Measurements from ENCODE around the gene PROM1. TPM values are rescaled to one million over a fixed set of nuclear protein-coding genes. Genes with fewer than 3 reads are reported as not detected.

PROM1 gene
- total RNA-seq, 6 donors from 2014 or later = 1.6 to 43.6 (median 4.3) TPM

DNA sequence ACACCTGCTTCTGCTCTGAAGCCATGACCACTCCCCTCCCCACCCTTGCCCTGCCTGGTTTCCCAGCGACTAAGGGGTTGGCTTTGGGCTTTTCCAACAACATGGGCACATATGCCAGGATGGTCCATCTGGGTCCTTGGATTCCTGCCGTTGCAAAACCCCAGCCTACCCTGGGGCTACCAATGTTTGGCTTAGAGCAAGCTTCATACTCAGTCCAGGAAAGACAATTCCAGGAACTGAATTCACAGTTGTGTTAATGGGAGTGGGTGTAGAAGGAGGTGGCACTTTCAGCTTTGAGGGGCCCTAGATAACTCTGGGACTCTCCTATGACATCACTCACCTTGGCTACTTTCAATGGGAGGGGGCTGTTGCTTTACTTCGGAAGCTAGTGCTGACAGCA lies 154.3 kb downstream of the PROM1 start:
- DNase-seq (no peak), ATAC-seq (ENCODE audit: low FRiP score in 2 of 2) (no peak)
- WGBS, 2 donors = 67 to 80% methylated on average over 3 of the region's 3 CpGs
- H3K4me1 ChIP-seq = no peaks in the 10 kb centered on the region
- no peaks in the 10 kb centered on the region for H3K27me3 ChIP-seq
- H3K27ac ChIP-seq = no peak overlapping the region
- TF ChIP-seq POLR2AphosphoS5 (IDR thresholded peaks at IDR 0.05) (no peak), POLR2A (IDR thresholded peaks at IDR 0.05) (no peak), CTCF (IDR thresholded peaks at IDR 0.05) (no peak), EP300 (IDR thresholded peaks at IDR 0.05) (no peak)
- no peaks in the 10 kb centered on the region for H3K9me3 ChIP-seq
- no peak overlapping the region for H3K4me3 ChIP-seq
- H3K36me3 ChIP-seq = no peaks in the 10 kb centered on the region

GRCh38 chr4:15928883-15929282 lies 154.9 kb downstream of the PROM1 start:
- H3K4me1 ChIP-seq = no peaks in the 10 kb centered on the region
- DNase-seq (no peak), ATAC-seq (ENCODE audit: low FRiP score in 2 of 2) (peak in 1 of 2 donors; percentile 43)
- no peak overlapping the region for H3K27ac ChIP-seq
- H3K9me3 ChIP-seq = no peaks in the 10 kb centered on the region
- H3K27me3 ChIP-seq = no peaks in the 10 kb centered on the region
- WGBS, 2 donors = 72 to 79% methylated on average over 5 of the region's 5 CpGs
- TF ChIP-seq POLR2A (IDR thresholded peaks at IDR 0.05) = no peak
- TF ChIP-seq CTCF (IDR thresholded peaks at IDR 0.05) = no peak
- no peak for TF ChIP-seq EP300 (IDR thresholded peaks at IDR 0.05)
- no peak for TF ChIP-seq POLR2AphosphoS5 (IDR thresholded peaks at IDR 0.05)
- no peak overlapping the region for H3K4me3 ChIP-seq
- H3K36me3 ChIP-seq = no peaks in the 10 kb centered on the region

DNA sequence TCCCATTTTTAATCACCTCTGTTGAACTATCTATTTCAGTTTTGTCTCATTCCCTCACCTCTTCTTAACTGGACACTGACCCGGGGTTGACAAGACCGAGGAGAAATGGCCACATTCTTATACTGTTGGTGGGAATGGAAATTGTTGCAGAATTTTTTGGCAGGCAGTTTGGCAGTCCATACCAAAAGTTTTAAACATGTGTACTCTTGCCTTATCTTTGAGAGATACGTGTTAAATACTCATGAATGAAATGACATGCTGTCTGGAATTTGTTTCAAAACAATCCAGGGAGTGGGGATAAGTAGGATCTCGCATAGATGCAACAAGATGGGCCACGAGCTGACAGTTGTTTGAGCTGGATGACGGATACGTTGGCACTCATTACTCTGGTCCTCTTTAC lies 157.3 kb downstream of the PROM1 start:
- Histone ChIP-seq H3K36me3 (no peaks in the 10 kb centered on the region), H3K9me3 (no peaks in the 10 kb centered on the region), H3K27me3 (no peaks in the 10 kb centered on the region), H3K4me3 (no peak overlapping the region), H3K27ac (no peak overlapping the region), H3K4me1 (no peaks in the 10 kb centered on the region)
- no peak for ATAC-seq (ENCODE audit: low FRiP score in 2 of 2)
- 62 to 71% methylated on average over 7 of the region's 7 CpGs for WGBS, 2 donors
- DNase-seq = no peak
- TF ChIP-seq POLR2AphosphoS5 (IDR thresholded peaks at IDR 0.05) (no peak), CTCF (IDR thresholded peaks at IDR 0.05) (no peak), EP300 (IDR thresholded peaks at IDR 0.05) (no peak), POLR2A (IDR thresholded peaks at IDR 0.05) (no peak)

- no peaks in the 10 kb centered on the region for H3K27me3 ChIP-seq
These were observed 158.0 kb downstream of the PROM1 start for GRCh38 chr4:15925830-15926229.

More at GRCh38 chr4:15925830-15926229, 158.0 kb downstream of the PROM1 start:
- Histone ChIP-seq H3K9me3 (no peaks in the 10 kb centered on the region), H3K36me3 (no peaks in the 10 kb centered on the region), H3K4me1 (no peaks in the 10 kb centered on the region), H3K27ac (no peak overlapping the region), H3K4me3 (no peak overlapping the region)
- DNase-seq (peak in 1 of 2 donors; percentile 22), ATAC-seq (ENCODE audit: low FRiP score in 2 of 2) (no peak)
- WGBS, 2 donors = 64 to 67% methylated on average over 3 of the region's 3 CpGs
- TF ChIP-seq POLR2AphosphoS5 (IDR thresholded peaks at IDR 0.05) (no peak), CTCF (IDR thresholded peaks at IDR 0.05) (no peak), EP300 (IDR thresholded peaks at IDR 0.05) (no peak), POLR2A (IDR thresholded peaks at IDR 0.05) (no peak)
